Inferior parietal cortex (tissue), 1 donor: ENCODE measurements around the gene EXOC4.
A peak's percentile ranks its signal among the peaks of the same experiment; 100 is the strongest.

Experiments
- DNase-seq: peaks from one replicate; pipeline ENCODE4 v3.0.0-alpha.2; 2016; ENCODE audit errors: extremely low spot score

The EXOC4 gene

GRCh38 chr7:133428326-133428725, 175.4 kb downstream of the EXOC4 start:
- no peak for DNase-seq

DNA sequence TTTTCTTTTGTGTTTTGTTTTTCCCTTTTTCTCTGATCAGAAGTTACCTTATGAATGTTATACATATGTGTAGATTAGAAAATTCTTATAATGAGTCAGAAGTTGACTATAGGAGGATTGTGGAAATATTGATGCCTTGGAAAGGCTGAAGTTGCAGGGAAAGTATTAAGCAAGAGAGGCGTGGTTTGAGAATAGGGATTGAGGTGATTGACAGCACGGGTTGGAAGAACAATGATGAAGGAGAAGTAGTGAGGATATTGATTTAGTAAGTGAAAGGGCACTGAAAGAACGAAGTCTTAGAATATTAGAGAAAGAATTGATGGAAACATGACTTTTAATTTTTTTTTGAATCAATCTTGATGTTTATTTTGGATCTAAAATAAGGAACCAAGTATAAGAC, 176.0 kb downstream of the EXOC4 start:
- DNase-seq: no peak

GRCh38 chr7:133429371-133429770, 176.5 kb downstream of the EXOC4 start:
- DNase-seq: no peak

GRCh38 chr7:133431134-133431724, 178.4 kb downstream of the EXOC4 start:
- no peak for DNase-seq

DNA sequence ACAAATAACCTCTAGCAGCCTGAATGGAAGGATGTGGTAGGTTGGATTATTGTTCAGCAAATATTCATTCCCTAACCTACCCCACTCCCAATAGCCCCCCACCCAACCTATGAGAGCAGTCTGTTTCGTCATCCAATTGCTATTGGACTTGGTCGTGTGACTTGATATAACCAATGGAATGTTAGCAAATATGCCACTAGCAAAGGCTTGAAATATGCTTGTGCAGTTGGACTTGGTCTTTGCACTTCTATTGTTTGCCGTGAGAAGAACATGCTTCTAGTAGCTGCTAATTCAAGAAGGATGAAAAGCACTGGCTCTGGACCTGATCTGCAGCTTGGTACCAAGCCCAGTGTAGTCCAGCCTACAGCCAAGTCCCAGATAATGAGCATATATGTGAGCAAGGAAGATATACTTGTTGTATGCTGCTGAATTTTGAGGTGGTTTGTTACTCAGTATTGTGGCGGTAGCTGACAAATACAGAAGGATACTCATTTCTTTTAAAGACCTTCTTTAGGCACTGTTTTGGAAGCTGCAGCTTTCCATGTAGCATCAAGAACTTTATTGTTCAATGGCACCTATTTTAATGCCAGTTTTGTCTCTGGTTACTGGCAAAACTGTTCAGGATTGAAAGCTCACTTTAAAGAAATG, 180.4 kb downstream of the EXOC4 start:
- no peak for DNase-seq

- DNase-seq: peak; percentile 49
Observed at GRCh38 chr7:133434246-133434865, 181.5 kb downstream of the EXOC4 start.

DNA sequence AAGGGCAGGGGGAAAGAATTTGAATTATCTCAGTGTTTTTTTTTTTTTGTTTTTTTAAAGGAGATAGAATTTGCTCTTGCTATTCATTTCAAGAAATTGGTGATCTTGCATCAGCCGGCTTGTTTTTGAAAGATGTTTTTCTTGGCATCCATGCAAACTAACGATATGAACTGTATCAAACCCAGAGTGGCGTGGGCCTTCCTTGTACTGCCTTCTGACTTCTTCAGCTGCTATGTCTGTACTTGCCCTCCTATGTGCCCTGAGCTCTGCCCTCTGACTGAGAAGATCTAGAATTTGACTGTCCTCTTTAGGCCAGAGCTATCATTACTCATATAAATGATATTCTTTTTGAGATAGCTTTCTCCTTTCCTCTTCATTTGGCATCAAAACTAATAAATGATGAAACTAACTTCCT, 183.1 kb downstream of the EXOC4 start:
- no peak for DNase-seq

- no peak for DNase-seq
Observed at GRCh38 chr7:133437544-133437943, 184.7 kb downstream of the EXOC4 start.

GRCh38 chr7:133442818-133443217, 189.9 kb downstream of the EXOC4 start:
- DNase-seq: no peak

DNA sequence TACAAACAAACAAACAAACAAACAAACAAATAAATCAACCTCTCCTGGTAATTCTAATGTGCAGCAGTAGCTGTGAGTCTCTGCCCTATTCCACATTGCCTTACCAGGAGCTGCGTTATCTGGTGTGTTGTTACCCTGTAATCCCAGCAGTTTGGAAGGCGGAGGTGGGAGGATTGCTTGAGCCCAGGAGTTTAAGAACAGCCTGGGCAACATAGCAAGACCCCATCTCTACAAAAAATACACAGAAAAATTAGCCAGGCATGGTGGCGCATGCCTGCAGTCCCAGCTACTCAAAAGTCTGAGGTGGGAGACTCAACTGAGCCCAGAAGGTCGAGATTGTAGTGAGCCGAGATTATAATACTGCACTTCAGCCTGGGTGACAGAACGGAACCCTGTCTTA, 192.7 kb downstream of the EXOC4 start:
- no peak for DNase-seq

GRCh38 chr7:133448012-133448411, 195.1 kb downstream of the EXOC4 start:
- no peak for DNase-seq

DNA sequence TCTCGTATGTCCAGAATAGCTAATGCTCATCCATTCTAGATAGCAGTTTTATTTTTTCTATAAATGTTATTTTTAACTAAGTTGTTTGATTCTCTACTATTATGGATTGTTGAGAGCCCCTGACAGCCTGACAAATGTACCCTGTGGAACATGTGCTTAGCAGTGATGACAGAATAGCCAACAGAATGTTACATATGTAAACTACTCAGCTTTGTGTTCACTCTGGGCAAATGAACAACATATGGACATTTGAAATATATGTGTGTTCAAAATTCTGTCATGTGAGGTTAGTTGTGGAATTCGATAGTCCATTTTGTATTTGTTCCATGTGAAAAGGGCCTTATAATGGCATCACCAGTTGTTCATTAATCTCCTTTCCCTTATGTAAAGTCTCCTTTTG, 199.7 kb downstream of the EXOC4 start:
- no peak for DNase-seq

DNA sequence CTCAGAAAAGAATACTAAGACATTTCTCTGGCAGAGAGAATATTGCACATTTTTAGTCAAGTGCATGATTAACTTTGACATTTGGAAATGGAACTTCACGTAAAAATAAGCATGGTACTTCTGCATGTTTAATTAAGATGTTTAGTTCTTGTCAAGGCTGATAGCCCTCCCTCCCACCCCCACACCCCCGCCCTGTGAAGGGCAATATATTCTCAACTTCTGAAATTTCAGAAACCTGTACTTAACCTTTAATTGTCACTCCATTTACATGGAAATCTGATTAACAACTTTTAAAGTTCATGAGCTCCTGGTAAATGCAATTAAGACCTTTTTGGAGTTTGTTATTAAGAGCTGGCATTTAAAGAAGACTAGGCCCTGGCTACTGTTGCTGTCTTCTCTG, 205.8 kb downstream of the EXOC4 start:
- DNase-seq: no peak

GRCh38 chr7:133461421-133461820, 208.5 kb downstream of the EXOC4 start:
- no peak for DNase-seq

DNA sequence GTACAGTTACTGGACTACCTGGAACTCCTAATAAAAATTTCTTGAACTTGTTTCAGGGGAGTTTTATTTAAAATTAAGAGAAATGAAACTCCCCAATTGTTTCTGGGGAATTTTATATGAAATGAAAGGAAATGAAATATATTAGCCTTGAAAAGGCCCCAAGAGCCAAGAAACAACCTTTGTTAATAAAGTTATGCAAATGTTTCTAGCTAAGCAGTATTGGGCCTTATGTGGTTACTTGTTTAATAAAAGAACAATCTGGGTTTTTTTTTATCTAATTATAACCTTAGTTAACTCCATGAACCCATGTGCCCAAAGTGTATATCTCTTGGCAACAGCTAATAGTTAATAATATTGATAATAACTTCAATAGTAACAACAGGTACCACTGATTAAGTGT, 222.8 kb downstream of the EXOC4 start:
- no peak for DNase-seq

GRCh38 chr7:133477791-133478190, 224.9 kb downstream of the EXOC4 start:
- no peak for DNase-seq

DNA sequence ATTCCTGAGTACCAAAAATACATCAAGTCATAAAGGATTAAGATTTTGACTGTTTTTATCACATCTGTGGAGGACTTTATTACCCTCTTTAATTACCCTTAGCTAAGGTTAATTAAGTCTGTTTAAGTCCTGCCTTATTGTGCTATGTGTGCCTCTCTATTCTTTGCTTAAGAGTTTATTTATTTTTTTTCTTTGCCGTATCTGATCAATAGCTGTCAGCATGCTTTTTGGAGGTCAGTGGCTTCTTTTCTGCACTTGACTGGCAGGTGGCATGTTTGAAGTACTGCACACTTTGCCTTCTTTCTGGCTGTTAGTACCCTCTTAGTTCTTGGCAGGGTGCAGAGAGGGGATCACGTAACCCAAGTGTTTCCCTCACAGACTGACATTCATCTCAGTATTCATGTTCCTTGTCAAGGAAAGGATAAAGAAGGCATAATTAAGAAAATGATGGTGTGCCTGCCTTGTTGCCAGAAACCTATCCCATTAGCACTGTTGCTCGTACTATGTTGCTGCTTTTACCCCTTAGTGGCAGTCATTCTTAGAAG, 225.8 kb downstream of the EXOC4 start:
- DNase-seq: no peak

DNA sequence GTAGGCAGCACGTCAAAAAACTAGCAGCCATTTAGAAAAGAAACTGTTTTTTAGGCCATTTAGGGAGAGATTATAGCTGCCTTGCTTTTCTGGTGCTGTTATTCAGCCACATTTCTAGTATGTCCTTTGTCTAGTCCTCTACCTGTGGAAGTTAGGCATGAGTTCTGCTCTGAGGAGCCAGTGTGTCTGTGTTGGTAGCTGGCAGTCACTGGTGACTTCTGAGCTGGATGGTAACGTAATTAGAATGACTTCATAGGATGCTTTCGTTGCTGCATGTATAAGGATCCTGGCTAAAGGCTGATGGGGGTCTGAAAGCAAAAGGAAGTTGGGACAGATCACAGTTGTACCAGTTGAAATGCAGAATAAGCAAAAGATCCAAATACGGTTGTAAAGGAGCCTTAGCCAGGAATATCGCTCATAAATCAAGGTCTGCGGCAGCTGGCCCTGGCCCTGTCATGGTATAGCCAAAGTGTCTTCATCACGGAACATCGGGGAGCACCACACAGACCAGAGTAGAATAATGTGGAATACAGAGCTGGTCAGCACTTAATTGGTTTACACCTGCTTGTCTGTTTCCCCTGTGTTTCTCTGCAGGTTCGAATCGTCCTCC, 226.7 kb downstream of the EXOC4 start:
- no peak for DNase-seq

DNA sequence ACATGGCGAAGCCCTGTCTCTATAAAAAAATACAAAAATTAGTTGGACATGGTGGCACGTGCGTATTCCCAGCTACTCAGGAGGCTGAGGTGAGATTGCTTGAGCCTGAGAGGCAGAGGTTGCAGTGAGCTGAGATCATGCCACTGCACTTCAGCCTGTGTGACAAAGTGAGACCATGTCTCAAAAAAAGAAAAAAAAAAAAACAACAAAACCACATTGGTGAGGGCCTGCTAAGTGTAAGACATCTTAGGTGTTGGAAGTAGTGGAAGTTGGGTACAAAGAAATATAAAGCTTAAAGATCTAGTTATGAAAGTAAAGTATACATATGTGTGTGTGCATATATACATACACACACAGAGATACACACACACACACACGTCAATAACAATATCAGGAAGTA, 228.0 kb downstream of the EXOC4 start:
- DNase-seq: no peak

- no peak for DNase-seq
Observed at GRCh38 chr7:133481676-133482075, 228.8 kb downstream of the EXOC4 start.

GRCh38 chr7:133482599-133482998, 229.7 kb downstream of the EXOC4 start:
- no peak for DNase-seq

GRCh38 chr7:133484086-133484485, 231.2 kb downstream of the EXOC4 start:
- no peak for DNase-seq

GRCh38 chr7:133489906-133490305, 237.0 kb downstream of the EXOC4 start:
- no peak for DNase-seq
